CD1c-positive myeloid dendritic cell (primary cell): ENCODE measurements around the gene ALDH1A3.

Experiments used
- DNase-seq: peaks from one replicate; pipeline ENCODE4 v3.0.0-alpha.2; 2016; ENCODE audit errors: extremely low spot score

ALDH1A3 gene

GRCh38 chr15:100925480-100925879 lies 45.8 kb downstream of the ALDH1A3 start:
- DNase-seq: no peak

GRCh38 chr15:100926258-100926657 lies 46.6 kb downstream of the ALDH1A3 start:
- DNase-seq: no peak

GRCh38 chr15:100926971-100927756 lies 47.5 kb downstream of the ALDH1A3 start:
- DNase-seq: no peak

GRCh38 chr15:100928632-100929280 lies 49.1 kb downstream of the ALDH1A3 start:
- DNase-seq: no peak

GRCh38 chr15:100929641-100930042 lies 50.0 kb downstream of the ALDH1A3 start:
- no peak for DNase-seq

GRCh38 chr15:100930306-100930848 lies 50.7 kb downstream of the ALDH1A3 start:
- DNase-seq: no peak

GRCh38 chr15:100931143-100931890 lies 51.7 kb downstream of the ALDH1A3 start:
- DNase-seq: no peak

GRCh38 chr15:100932676-100933348 lies 53.2 kb downstream of the ALDH1A3 start:
- DNase-seq: no peak

GRCh38 chr15:100934166-100934565 lies 54.5 kb downstream of the ALDH1A3 start:
- no peak for DNase-seq

- no peak for DNase-seq
Measured at GRCh38 chr15:100934726-100935125, 55.1 kb downstream of the ALDH1A3 start.

GRCh38 chr15:100937171-100937570 lies 57.5 kb downstream of the ALDH1A3 start:
- DNase-seq: peak; percentile 52

- DNase-seq: peak; percentile 71
Measured at GRCh38 chr15:100939791-100940190, 60.2 kb downstream of the ALDH1A3 start.

GRCh38 chr15:100940767-100941379 lies 61.2 kb downstream of the ALDH1A3 start:
- peak; percentile 83 for DNase-seq

GRCh38 chr15:100941536-100941935 lies 61.9 kb downstream of the ALDH1A3 start:
- DNase-seq: peak; percentile 45

GRCh38 chr15:100942656-100943425 lies 63.2 kb downstream of the ALDH1A3 start:
- no peak for DNase-seq

- DNase-seq: no peak
Measured at GRCh38 chr15:100944244-100944895, 64.7 kb downstream of the ALDH1A3 start.

GRCh38 chr15:100944986-100945385 lies 65.4 kb downstream of the ALDH1A3 start:
- no peak for DNase-seq

GRCh38 chr15:100947760-100948429 lies 68.3 kb downstream of the ALDH1A3 start:
- DNase-seq: no peak

- DNase-seq: no peak
Measured at GRCh38 chr15:100948430-100948762, 68.8 kb downstream of the ALDH1A3 start.

- DNase-seq: no peak
Measured at GRCh38 chr15:100949691-100950090, 70.1 kb downstream of the ALDH1A3 start.
